Measurements from ENCODE around the gene PGGHG. TPM values are rescaled to one million over a fixed set of nuclear protein-coding genes. Genes with fewer than 3 reads are reported as not detected.

PGGHG gene
- polyA plus RNA-seq, 3 donors: 1.6 to 82.9 (median 2.1) TPM

DNA sequence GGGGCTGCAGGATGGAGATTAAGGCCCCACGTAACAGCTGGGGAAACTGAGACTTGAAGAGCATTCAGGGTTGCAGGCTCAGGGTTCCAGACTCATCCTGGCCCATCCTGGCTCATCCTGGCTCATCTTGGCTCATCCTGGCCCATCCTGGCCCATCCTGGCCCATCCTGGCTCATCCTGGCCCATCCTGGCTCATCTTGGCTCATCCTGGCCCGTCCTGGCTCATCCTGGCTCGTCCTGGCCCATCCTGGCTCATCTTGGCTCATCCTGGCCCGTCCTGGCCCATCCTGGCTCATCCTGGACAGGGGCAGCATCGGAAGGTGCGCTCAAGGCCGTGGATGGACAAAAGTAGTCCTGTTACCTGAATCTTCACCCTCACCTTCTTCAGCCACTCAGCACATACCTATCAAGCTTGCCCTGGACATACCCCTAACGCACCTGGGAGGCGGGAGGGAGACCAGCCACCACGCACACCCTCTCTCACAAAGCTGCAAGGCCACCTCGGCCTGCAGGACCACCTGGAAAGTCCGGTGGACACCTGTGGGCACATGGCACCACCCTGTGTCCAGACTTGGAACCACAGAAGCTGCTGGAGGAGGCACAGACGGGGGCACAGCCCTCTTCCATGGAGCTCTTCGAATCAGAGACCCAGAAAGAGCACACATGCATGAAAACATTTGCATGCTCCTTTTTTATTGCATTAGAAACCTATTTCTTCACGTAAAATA, 31.0 kb upstream of the PGGHG start:
- H3K27me3 ChIP-seq (ENCODE audit: control insufficient read depth in 2 of 2, insufficient read depth in 2 of 2, low read length in 2 of 2): no peaks in the 10 kb centered on the region
- no peaks in the 10 kb centered on the region for H3K4me1 ChIP-seq (ENCODE audit: control insufficient read depth in 1 of 2, insufficient read depth in 2 of 2, low read length in 2 of 2)
- peaks cover 9 to 10% of the 10 kb centered on the region in 2 donors for H3K36me3 ChIP-seq (replicated peaks in 1 of 2; ENCODE audit: control insufficient read depth in 1 of 2, insufficient read depth in 2 of 2, low read length in 2 of 2)
- TF ChIP-seq, protein P1, sequence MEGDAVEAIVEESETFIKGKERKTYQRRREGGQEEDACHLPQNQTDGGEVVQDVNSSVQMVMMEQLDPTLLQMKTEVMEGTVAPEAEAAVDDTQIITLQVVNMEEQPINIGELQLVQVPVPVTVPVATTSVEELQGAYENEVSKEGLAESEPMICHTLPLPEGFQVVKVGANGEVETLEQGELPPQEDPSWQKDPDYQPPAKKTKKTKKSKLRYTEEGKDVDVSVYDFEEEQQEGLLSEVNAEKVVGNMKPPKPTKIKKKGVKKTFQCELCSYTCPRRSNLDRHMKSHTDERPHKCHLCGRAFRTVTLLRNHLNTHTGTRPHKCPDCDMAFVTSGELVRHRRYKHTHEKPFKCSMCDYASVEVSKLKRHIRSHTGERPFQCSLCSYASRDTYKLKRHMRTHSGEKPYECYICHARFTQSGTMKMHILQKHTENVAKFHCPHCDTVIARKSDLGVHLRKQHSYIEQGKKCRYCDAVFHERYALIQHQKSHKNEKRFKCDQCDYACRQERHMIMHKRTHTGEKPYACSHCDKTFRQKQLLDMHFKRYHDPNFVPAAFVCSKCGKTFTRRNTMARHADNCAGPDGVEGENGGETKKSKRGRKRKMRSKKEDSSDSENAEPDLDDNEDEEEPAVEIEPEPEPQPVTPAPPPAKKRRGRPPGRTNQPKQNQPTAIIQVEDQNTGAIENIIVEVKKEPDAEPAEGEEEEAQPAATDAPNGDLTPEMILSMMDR (IDR thresholded peaks at IDR 0.05): no peak
- intact Hi-C loops (cut with micrococcal nuclease): no loop called here
- H3K27ac Mint-ChIP-seq: peak overlapping the region in 1 of 7 donors; percentile 61
- H3K27ac ChIP-seq (ENCODE audit: low read depth in 1 of 2, low read length in 2 of 2): no peak overlapping the region
- no peak overlapping the region for H3K4me3 ChIP-seq (replicated peaks in 1 of 3; ENCODE audit: low read depth in 2 of 3, low read length in 3 of 3)
- no peaks in the 10 kb centered on the region for H3K79me2 ChIP-seq (ENCODE audit: insufficient read depth, low read length)
- H3K27me3 Mint-ChIP-seq (ENCODE audit: low read depth in 3 of 3): peaks cover 0 to 6% (median 4%) of the 10 kb centered on the region in 3 donors
- peak overlapping the region in 1 of 2 donors; percentile 32 for H3K4me3 Mint-ChIP-seq
- H2AFZ ChIP-seq (ENCODE audit: insufficient read depth, low read depth, low read length, poor library complexity, severe bottlenecking): no peak overlapping the region
- H3K36me3 Mint-ChIP-seq: peaks cover 11% of the 10 kb centered on the region in 2 donors
- H4K20me1 ChIP-seq (ENCODE audit: insufficient read depth, low read length): no peaks in the 10 kb centered on the region
- H3K9me3 Mint-ChIP-seq: peaks cover 0 to 3% (median 0%) of the 10 kb centered on the region in 7 donors
- no peak for DNase-seq
- 95% methylated on average over 13 of the region's 15 CpGs for WGBS (ENCODE audit: insufficient coverage)
- no peak overlapping the region for H3K9ac ChIP-seq (ENCODE audit: insufficient read depth, low read length, poor library complexity, severe bottlenecking)
- H3K4me1 Mint-ChIP-seq: peaks cover 7% of the 10 kb centered on the region
- no peak overlapping the region for H3K4me2 ChIP-seq (replicated peaks; ENCODE audit: extremely low read depth, low read length, poor library complexity, severe bottlenecking)
- H3K9me3 ChIP-seq (replicated peaks in 1 of 2; ENCODE audit: control insufficient read depth in 1 of 2, insufficient read depth in 1 of 2, low read length in 2 of 2): no peaks in the 10 kb centered on the region

DNA sequence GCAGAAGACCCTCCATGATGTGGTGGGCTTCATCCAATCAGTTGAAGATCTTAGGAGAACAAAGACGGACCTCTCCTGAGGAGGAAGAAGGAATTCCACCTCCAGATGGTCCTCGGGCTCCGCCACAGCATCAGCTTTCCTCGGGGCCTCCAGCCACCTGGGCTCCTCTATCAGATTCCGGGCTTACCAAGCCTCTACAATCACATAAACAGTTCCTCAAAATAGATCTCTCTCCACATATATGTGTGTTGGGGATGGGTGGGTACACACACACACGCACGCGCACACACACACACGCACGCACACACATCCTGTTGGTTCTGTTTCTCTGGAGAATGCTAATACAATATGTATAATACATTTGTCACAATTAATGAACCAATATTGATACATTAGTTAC, 29.5 kb upstream of the PGGHG start:
- H3K9ac ChIP-seq (ENCODE audit: insufficient read depth, low read length, poor library complexity, severe bottlenecking): no peak overlapping the region
- no peaks in the 10 kb centered on the region for H3K36me3 ChIP-seq (replicated peaks in 1 of 2; ENCODE audit: control insufficient read depth in 1 of 2, insufficient read depth in 2 of 2, low read length in 2 of 2)
- TF ChIP-seq, protein P1 (IDR thresholded peaks at IDR 0.05): no peak
- H2AFZ ChIP-seq (ENCODE audit: insufficient read depth, low read depth, low read length, poor library complexity, severe bottlenecking): no peak overlapping the region
- DNase-seq: no peak
- Mint-ChIP-seq H3K36me3 (no peaks in the 10 kb centered on the region), H3K4me3 (no peak overlapping the region), H3K27ac (no peak overlapping the region), H3K27me3 (ENCODE audit: low read depth in 3 of 3) (peaks cover 0 to 6% (median 4%) of the 10 kb centered on the region in 3 donors), H3K4me1 (peaks cover 7% of the 10 kb centered on the region), H3K9me3 (peaks cover 0 to 3% (median 0%) of the 10 kb centered on the region in 7 donors)
- H3K4me1 ChIP-seq (ENCODE audit: control insufficient read depth in 1 of 2, insufficient read depth in 2 of 2, low read length in 2 of 2): no peaks in the 10 kb centered on the region
- no peaks in the 10 kb centered on the region for H3K79me2 ChIP-seq (ENCODE audit: insufficient read depth, low read length)
- 50% methylated on average over 1 of the region's 10 CpGs for whole genome bisulfite sequencing (ENCODE audit: insufficient coverage)
- no peak overlapping the region for H3K4me2 ChIP-seq (replicated peaks; ENCODE audit: extremely low read depth, low read length, poor library complexity, severe bottlenecking)
- H3K4me3 ChIP-seq (replicated peaks in 1 of 3; ENCODE audit: low read depth in 2 of 3, low read length in 3 of 3): no peak overlapping the region
- H3K27me3 ChIP-seq (ENCODE audit: control insufficient read depth in 2 of 2, insufficient read depth in 2 of 2, low read length in 2 of 2): no peaks in the 10 kb centered on the region
- no peaks in the 10 kb centered on the region for H3K9me3 ChIP-seq (replicated peaks in 1 of 2; ENCODE audit: control insufficient read depth in 1 of 2, insufficient read depth in 1 of 2, low read length in 2 of 2)
- intact Hi-C loops (cut with micrococcal nuclease): no loop called here
- no peak overlapping the region for H3K27ac ChIP-seq (ENCODE audit: low read depth in 1 of 2, low read length in 2 of 2)
- H4K20me1 ChIP-seq (ENCODE audit: insufficient read depth, low read length): no peaks in the 10 kb centered on the region

Measured in CD14-positive monocyte (primary cell).